ENCODE data around the gene SH3BP1.

Gene SH3BP1

GRCh38 chr22:37621352-37621860 is 18.1 kb upstream of the SH3BP1 start:
- ChIA-PET POLR2A (no interaction called here), CTCF (interaction anchor here (1.2 to 29.4 kb wide), 8 partner anchors 7 to 196 kb away, joined by 3 to 454 read pairs (median 10); partner anchors contain the start of genes GGA1, LGALS1 and SH3BP1)
- no peak for DNase-seq (ENCODE audit: low read depth, low spot score)
- H3K4me3 ChIP-seq (ENCODE audit: low read depth, low read length): no peak overlapping the region
- no peak for TF ChIP-seq CTCF (IDR thresholded peaks at IDR 0.05; ENCODE audit: insufficient read depth, low read length, missing control alignments)

GRCh38 chr22:37623075-37624016 is 16.1 kb upstream of the SH3BP1 start:
- DNase-seq (ENCODE audit: low read depth, low spot score): no peak
- ChIA-PET POLR2A (no interaction called here), CTCF (interaction anchor here (1.0 to 29.4 kb wide), 11 partner anchors 9 to 168 kb away, joined by 3 to 454 read pairs (median 6); partner anchors contain the start of genes LGALS1, NOL12 and SH3BP1)
- TF ChIP-seq CTCF (IDR thresholded peaks at IDR 0.05; ENCODE audit: insufficient read depth, low read length, missing control alignments): peak; percentile 88
- H3K4me3 ChIP-seq (ENCODE audit: low read depth, low read length): no peak overlapping the region

GRCh38 chr22:37624017-37624365 is 15.5 kb upstream of the SH3BP1 start:
- POLR2A ChIA-PET: no interaction called here
- no peak overlapping the region for H3K4me3 ChIP-seq (ENCODE audit: low read depth, low read length)
- CTCF ChIA-PET: interaction anchor here (1.0 to 29.4 kb wide), 9 partner anchors 10 to 168 kb away, joined by 3 to 454 read pairs (median 10); partner anchors contain the start of genes NOL12 and SH3BP1
- TF ChIP-seq CTCF (IDR thresholded peaks at IDR 0.05; ENCODE audit: insufficient read depth, low read length, missing control alignments): no peak
- DNase-seq (ENCODE audit: low read depth, low spot score): no peak

GRCh38 chr22:37624876-37625275 is 14.6 kb upstream of the SH3BP1 start:
- TF ChIP-seq CTCF (IDR thresholded peaks at IDR 0.05; ENCODE audit: insufficient read depth, low read length, missing control alignments): no peak
- POLR2A ChIA-PET: interaction anchor here (1.8 kb wide), 1 partner anchor 56 kb away, joined by 5 read pairs; no protein-coding TSS in a partner anchor
- CTCF ChIA-PET: interaction anchor here (0.9 to 29.4 kb wide), 11 partner anchors 9 to 193 kb away, joined by 3 to 454 read pairs (median 6); partner anchors contain the start of gene SH3BP1
- H3K4me3 ChIP-seq (ENCODE audit: low read depth, low read length): no peak overlapping the region
- DNase-seq (ENCODE audit: low read depth, low spot score): no peak

- CTCF ChIA-PET: interaction anchor here (0.7 to 29.4 kb wide), 15 partner anchors 10 to 192 kb away, joined by 3 to 454 read pairs (median 4); partner anchors contain the start of genes PDXP and SH3BP1
These were observed 13.7 kb upstream of the SH3BP1 start for GRCh38 chr22:37625737-37626136.

More at GRCh38 chr22:37625737-37626136, 13.7 kb upstream of the SH3BP1 start:
- no peak for TF ChIP-seq CTCF (IDR thresholded peaks at IDR 0.05; ENCODE audit: insufficient read depth, low read length, missing control alignments)
- DNase-seq (ENCODE audit: low read depth, low spot score): no peak
- POLR2A ChIA-PET: interaction anchor here (1.8 kb wide), 1 partner anchor 55 kb away, joined by 5 read pairs; no protein-coding TSS in a partner anchor
- no peak overlapping the region for H3K4me3 ChIP-seq (ENCODE audit: low read depth, low read length)

All from AG04449 (cell line).